Large intestine (tissue), 3 donors: ENCODE data around the gene HTATIP2. TPM values are rescaled to one million over a fixed set of nuclear protein-coding genes. Genes with fewer than 3 reads are reported as not detected.
"Not testable (repeated sequence)": the region's sequence is repeated elsewhere in the genome, so short reads cannot be mapped to it uniquely, and the experiment has no call there.

Experiments used
- DNase-seq, 2 donors: peaks; one replicate each; pipeline versions ENCODE4 v3.0.0 to v3.0.0-alpha.2; 2013
- H3K27ac ChIP-seq: one replicate; pipeline ENCODE4 v1.5.1; 2013; ENCODE audit warnings: low read length
- H3K27me3 ChIP-seq: 2 replicates; pipeline ENCODE4 v1.6.1; 2013; ENCODE audit warnings: low read length; ENCODE audit not compliant: control insufficient read depth, insufficient read depth
- H3K36me3 ChIP-seq: 2 replicates; pipeline ENCODE4 v1.6.1; 2013; ENCODE audit warnings: low read length; ENCODE audit not compliant: control insufficient read depth, insufficient read depth
- H3K4me1 ChIP-seq: one replicate; pipeline ENCODE4 v1.6.1; 2013; ENCODE audit warnings: low read length; ENCODE audit not compliant: control insufficient read depth, insufficient read depth
- H3K4me3 ChIP-seq: one replicate; pipeline ENCODE4 v1.5.1; 2013; ENCODE audit warnings: low read length
- H3K9me3 ChIP-seq: one replicate; pipeline ENCODE4 v1.6.1; 2013; ENCODE audit warnings: mild to moderate bottlenecking, low read depth, low read length, moderate library complexity; ENCODE audit not compliant: control insufficient read depth
- WGBS: methylation state at CpG from one replicate; pipeline ENCODE4 v1.1.5; 2013; ENCODE audit warnings: low lambda C conversion rate; ENCODE audit not compliant: insufficient coverage; 5-methylcytosine and 5-hydroxymethylcytosine counted together
- polyA plus RNA-seq: library from polyadenylated mRNA; unstranded; fragments of 120-200 nt; gene quantifications from one replicate; pipeline ENCODE4 v1.2.1, GENCODE V29; 2013

The HTATIP2 gene
- polyA plus RNA-seq, 1 donor: 25.0 TPM

DNA sequence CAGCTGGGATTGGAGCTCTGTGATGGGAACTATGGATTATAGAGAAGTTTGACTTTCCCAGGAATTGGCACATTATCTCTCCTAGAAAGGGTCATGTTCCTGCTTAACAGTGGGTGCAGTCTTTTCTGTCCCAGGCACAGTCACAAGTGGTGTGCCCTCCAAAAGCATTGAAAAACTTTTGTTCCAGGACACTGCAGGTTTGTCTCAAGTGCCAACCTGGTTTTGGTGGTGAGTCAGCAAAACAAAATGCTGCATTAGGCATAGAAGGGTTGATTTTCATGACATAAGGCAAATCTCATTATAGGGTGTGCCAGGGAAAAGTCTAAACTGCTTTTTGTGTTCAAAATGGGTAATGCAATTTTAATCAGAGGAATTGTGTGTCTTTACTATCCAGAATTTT is 4.9 kb downstream of the HTATIP2 start:
- Histone ChIP-seq H3K27ac (no peak overlapping the region), H3K4me1 (peaks cover 5% of the 10 kb centered on the region)

DNA sequence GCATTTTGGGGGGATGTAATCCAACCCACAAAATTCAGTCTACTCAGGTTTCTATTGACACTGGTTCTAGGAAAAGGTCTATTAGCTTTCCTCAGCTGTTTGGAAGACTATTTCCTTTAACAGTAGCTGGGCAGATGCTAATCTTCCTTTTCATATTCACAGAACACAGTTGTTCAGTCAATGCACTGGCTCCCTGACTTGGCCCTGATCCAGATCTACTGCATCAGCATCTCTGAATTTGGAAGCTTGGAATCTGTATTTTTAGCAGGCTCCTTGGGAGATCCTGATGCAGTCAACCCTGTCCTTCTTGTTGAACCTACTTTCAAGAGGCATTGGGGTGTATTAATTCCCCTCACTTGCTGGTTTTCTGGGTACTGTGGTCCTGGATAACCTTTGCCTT is 6.3 kb downstream of the HTATIP2 start:
- H3K27ac ChIP-seq: no peak overlapping the region
- no peaks in the 10 kb centered on the region for H3K36me3 ChIP-seq
- no peak for DNase-seq
- H3K27me3 ChIP-seq: no peaks in the 10 kb centered on the region
- no peaks in the 10 kb centered on the region for H3K9me3 ChIP-seq
- H3K4me1 ChIP-seq: no peaks in the 10 kb centered on the region
- H3K4me3 ChIP-seq: no peak overlapping the region

More for the DNA sequence above, 4.9 kb downstream of the HTATIP2 start:
- no peaks in the 10 kb centered on the region for H3K36me3 ChIP-seq
- H3K9me3 ChIP-seq: no peaks in the 10 kb centered on the region
- H3K27me3 ChIP-seq: no peaks in the 10 kb centered on the region
- DNase-seq: no peak
- H3K4me3 ChIP-seq: no peak overlapping the region

DNA sequence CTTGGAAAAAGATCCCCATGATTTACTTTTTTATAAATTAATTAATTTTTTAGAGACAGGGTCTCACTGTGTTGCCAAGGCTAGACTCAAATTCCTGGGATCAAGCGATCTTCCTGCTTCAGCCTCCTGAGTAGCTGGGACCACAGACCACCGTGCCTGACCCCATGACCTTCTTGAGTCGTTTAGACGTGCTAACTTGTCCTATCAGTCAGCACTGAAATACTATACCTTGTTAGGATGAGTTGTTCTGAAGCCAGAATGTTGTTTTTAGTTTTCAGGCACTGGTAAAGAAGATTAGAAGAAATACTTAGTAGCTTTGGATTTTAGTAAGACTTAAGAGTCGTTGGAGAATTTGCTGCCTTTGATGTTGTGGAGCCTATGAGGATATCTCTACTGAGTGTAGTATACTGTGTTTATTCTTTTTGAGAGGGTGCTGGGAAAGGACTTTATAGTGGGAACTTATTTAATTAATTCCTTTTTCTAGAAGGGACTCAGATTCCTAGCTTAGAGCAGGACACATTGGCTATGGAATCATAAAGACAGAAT is 8.6 kb downstream of the HTATIP2 start:
- no peaks in the 10 kb centered on the region for H3K36me3 ChIP-seq
- no peaks in the 10 kb centered on the region for H3K27me3 ChIP-seq
- H3K9me3 ChIP-seq: no peaks in the 10 kb centered on the region
- 100% methylated on average over 1 of the region's 5 CpGs for WGBS
- H3K4me3 ChIP-seq: no peak overlapping the region
- no peak for DNase-seq
- no peak overlapping the region for H3K27ac ChIP-seq
- H3K4me1 ChIP-seq: no peaks in the 10 kb centered on the region

DNA sequence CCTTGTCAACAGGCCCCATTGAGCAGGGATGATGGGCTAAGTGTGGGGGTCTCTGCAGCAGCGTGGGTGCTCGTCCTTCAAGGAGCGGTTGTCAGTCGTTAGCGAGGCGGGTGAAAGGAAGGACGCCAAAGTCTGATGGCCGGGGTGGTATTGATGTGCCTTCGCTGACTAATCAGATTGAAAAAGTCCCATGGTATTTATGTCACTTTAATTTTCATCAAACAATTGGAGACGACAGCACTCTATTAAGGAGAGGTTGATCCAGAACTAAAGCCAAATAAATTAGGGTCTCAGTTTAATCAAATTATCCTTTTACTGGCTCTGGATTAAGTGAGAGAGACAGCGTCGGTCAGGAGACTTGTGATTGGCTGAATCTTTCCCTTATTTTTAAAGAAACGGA is 9.6 kb downstream of the HTATIP2 start:
- DNase-seq: no peak
- H3K4me3 ChIP-seq: no peak overlapping the region
- H3K27me3 ChIP-seq: no peaks in the 10 kb centered on the region
- no peaks in the 10 kb centered on the region for H3K4me1 ChIP-seq
- 95% methylated on average over 4 of the region's 13 CpGs for WGBS
- peaks cover 2% of the 10 kb centered on the region for H3K36me3 ChIP-seq
- no peak overlapping the region for H3K27ac ChIP-seq
- no peaks in the 10 kb centered on the region for H3K9me3 ChIP-seq

DNA sequence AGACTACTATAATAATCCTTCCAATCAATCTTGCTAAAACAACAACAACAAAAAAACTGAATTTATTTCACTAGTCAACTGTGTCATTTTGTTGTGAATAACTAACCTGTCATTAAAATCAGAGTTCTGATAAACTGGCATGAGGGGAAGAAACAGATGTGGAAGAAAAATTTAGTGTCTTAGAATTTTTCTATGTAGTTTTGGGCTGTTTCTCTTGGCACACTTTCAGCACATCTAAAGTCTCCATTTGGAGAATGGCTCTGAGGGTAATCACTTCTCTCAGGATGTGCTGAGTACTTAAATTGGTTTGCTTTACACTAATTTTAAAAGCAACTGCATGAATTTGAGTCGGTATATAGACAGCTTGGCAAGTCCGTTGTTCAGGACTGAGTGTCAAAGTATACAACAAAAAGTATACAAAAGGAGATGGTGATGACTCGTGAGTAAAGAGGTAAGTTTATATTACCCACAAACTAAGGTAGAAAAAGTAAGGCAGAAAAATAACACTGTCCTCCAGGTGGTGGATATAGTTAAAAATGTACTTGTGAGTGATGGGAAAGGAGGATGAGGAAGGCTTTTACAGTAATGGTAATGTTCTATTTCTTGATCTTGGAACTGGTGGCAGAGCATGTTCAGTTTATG is 10.2 kb downstream of the HTATIP2 start:
- Histone ChIP-seq H3K27me3 (no peaks in the 10 kb centered on the region), H3K9me3 (no peaks in the 10 kb centered on the region), H3K36me3 (peaks cover 2% of the 10 kb centered on the region), H3K4me1 (no peaks in the 10 kb centered on the region), H3K4me3 (no peak overlapping the region), H3K27ac (no peak overlapping the region)
- no CpG with 5 or more reads among the region's 3 CpGs for WGBS
- no peak for DNase-seq

DNA sequence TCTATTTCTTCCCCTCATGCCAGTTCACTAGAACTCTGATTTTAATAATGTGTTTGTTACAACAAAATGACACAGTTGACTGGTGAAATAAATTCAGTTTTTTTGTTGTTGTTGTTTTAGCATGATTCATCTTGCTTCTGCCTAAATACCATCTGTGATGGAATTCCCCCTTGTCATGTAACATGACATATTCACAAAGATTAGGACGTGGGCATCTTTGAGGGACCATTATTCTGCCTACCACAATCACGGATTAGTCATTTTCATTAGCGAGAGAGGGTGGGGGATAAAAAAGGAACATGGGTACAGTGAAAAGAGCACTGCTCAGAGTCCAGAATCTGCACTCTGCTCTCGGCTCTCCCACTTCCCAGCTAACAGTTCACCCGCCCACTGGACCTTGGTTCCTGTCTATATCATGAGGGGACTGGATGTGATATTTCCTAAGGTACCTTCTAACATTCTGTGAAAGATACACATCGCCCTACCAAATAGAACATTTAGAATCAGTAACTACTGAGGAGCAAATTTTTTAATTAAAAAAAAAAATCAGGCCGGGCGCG is 11.3 kb downstream of the HTATIP2 start:
- Histone ChIP-seq H3K4me3 (no peak overlapping the region), H3K36me3 (peaks cover 2% of the 10 kb centered on the region), H3K9me3 (no peaks in the 10 kb centered on the region), H3K27ac (no peak overlapping the region), H3K27me3 (no peaks in the 10 kb centered on the region), H3K4me1 (no peaks in the 10 kb centered on the region)
- 80% methylated on average over 1 of the region's 9 CpGs for WGBS
- peak in 1 of 2 donors; percentile 56 for DNase-seq

DNA sequence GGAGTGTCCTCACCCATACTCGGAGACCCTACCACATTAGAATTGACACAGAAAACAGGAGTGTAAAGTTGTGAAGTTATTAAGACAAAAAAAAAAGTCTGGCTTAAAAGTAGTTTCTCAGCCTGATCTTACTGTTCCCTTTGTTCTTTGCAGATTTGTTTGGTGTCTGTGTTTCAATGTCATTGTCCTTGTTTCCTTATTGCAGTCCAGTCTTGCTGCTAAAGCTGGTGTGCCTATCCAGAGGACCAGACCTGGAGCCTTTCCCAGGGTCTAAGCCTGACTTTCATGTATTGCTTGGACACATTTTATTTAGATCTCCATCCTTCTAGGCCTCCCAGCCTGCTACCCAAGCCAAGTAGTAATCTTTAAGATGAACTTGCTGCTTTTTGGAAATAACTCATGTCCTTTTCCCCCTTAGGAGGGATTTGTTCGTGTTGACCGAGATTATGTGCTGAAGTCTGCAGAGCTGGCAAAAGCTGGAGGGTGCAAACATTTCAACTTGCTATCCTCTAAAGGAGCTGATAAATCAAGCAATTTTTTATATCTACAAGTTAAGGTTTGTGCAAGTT is 12.7 kb downstream of the HTATIP2 start:
- Histone ChIP-seq H3K36me3 (peaks cover 2% of the 10 kb centered on the region), H3K27ac (no peak overlapping the region), H3K4me3 (no peak overlapping the region), H3K9me3 (no peaks in the 10 kb centered on the region), H3K27me3 (no peaks in the 10 kb centered on the region), H3K4me1 (no peaks in the 10 kb centered on the region)
- no peak for DNase-seq
- 72% methylated on average over 3 of the region's 3 CpGs for WGBS

DNA sequence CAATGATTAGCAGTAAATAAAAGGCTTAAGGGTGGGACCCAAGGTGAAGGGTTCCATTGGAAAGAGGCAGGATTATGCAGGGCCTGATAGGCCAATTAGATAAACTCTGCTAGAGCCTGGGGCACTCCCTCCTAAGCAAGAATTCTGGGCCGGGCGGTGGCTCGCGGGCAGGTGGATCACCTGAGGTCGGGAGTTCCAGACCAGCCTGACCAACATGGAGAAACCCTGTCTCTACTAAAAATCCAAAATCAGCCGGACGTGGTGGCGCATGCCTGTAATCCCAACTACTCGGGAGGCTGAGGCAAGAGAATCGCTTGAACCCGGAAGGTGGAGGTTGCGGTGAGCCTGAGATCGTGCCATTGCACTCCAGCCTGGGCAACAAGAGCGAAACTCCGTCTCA is 22.5 kb downstream of the HTATIP2 start:
- DNase-seq, H3K4me1 ChIP-seq, H3K4me3 ChIP-seq, H3K9me3 ChIP-seq, H3K27me3 ChIP-seq, H3K36me3 ChIP-seq, H3K27ac ChIP-seq: not testable (repeated sequence)
- no CpG with 5 or more reads among the region's 15 CpGs for WGBS

DNA sequence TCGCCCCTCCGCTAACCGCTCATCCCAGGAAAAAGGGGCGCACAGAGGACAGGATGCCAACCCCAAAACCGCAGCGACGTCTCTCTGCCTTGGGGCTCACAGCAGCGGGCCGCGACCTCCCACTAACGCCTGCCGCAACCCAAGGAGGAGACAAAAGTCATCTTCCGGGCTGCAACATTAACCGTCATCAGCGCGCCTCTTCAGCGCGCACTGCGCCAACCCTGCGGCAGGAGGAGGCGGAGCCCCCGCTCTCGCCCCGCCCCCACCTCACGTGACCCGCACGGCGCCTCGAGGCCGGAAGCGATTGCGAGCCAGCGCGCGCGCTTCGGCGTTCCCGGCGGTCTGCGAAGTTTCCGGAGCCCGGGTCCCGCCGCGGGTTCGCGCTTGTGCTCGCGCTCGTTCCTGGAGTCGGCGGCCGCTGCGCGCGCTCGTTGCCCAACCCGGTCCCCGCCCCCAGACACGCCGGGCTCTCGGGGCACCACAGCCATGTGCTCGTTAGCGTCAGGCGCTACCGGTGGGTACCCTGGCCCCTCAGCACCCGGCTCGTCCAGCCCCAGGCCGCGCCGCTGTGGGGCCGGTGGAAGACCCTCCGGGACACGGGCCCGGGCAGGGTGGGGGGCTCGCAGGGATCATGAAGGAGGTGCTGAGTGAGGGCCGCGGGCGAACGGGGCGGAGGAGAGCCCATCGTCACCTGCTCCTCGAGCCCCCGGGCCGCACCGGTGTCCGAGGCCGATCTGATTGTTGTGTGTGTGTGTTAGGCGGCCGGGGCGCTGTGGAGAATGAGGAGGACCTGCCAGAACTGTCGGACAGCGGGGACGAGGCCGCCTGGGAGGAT is 24.0 kb downstream of the HTATIP2 start, which contains the start of gene PRMT3:
TSS of gene PRMT3 (plus strand) at position 456 of the 835 bp plus-strand sequence. CDS start at position 487, 31 bp downstream.
- H3K27me3 ChIP-seq: no peaks in the 10 kb centered on the region
- peaks cover 6% of the 10 kb centered on the region for H3K36me3 ChIP-seq
- H3K4me3 ChIP-seq: peak within 1 kb of the TSS; percentile 94
- no peaks in the 10 kb centered on the region for H3K9me3 ChIP-seq
- WGBS: no CpG with 5 or more reads among the region's 96 CpGs
- H3K4me1 ChIP-seq: no peaks in the 10 kb centered on the region
- peak; percentile 97 to 99 for DNase-seq
- H3K27ac ChIP-seq: peak within 1 kb of the TSS; percentile 88
